Activated naive CD8-positive, alpha-beta T cell treated with anti-CD3 and anti-CD28 coated beads for 36 hours (primary cell): ENCODE measurements around the gene ELSPBP1. TPM values are rescaled to one million over a fixed set of nuclear protein-coding genes. Genes with fewer than 3 reads are reported as not detected.
"Not testable (repeated sequence)": the region's sequence is repeated elsewhere in the genome, so short reads cannot be mapped to it uniquely, and the experiment has no call there.

Source experiments
- DNase-seq: peaks from one replicate; pipeline ENCODE4 v3.0.0; 2021
- H3K27ac Mint-ChIP-seq: one replicate; pipeline ENCODE4 v1.8.0; 2022; ENCODE audit warnings: mild to moderate bottlenecking, moderate library complexity, mixed read lengths
- H3K27me3 Mint-ChIP-seq: one replicate; pipeline ENCODE4 v1.8.0; 2022; ENCODE audit warnings: mild to moderate bottlenecking, mixed read lengths
- H3K36me3 Mint-ChIP-seq: one replicate; pipeline ENCODE4 v1.8.0; 2021; ENCODE audit warnings: mild to moderate bottlenecking, mixed read lengths
- H3K4me1 Mint-ChIP-seq: one replicate; pipeline ENCODE4 v1.8.0; 2021; ENCODE audit warnings: mixed read lengths
- H3K4me3 Mint-ChIP-seq: one replicate; pipeline ENCODE4 v1.8.0; 2022; ENCODE audit warnings: mild to moderate bottlenecking, moderate library complexity, mixed read lengths
- H3K9me3 Mint-ChIP-seq: one replicate; pipeline ENCODE4 v1.8.0; 2022; ENCODE audit warnings: mixed read lengths
- total RNA-seq, 2 experiments: library from RNA; stranded (reverse); gene quantifications; one replicate each; pipeline ENCODE4 v1.2.3, GENCODE V29; 2021

Gene ELSPBP1
- not detected for total RNA-seq

- H3K27me3 Mint-ChIP-seq: peaks cover 36% of the 10 kb centered on the region
- H3K4me3 Mint-ChIP-seq: no peak within 1 kb of the TSS
- H3K27ac Mint-ChIP-seq: no peak within 1 kb of the TSS
- no peaks in the 10 kb centered on the region for H3K4me1 Mint-ChIP-seq
- no peaks in the 10 kb centered on the region for H3K36me3 Mint-ChIP-seq
- no peaks in the 10 kb centered on the region for H3K9me3 Mint-ChIP-seq
- DNase-seq: no peak
These were observed at the start of gene ELSPBP1 for GRCh38 chr19:47994209-47994802. Gene ELSPBP1 (plus strand): TSS chr19:47994632. CDS start chr19:48008668, 14,036 bp downstream.

- H3K27me3 Mint-ChIP-seq, H3K36me3 Mint-ChIP-seq, H3K4me1 Mint-ChIP-seq, H3K4me3 Mint-ChIP-seq, H3K27ac Mint-ChIP-seq, H3K9me3 Mint-ChIP-seq: not testable (repeated sequence)
- peak; percentile 41 for DNase-seq
These were observed 44.4 kb upstream of the ELSPBP1 start for GRCh38 chr19:47949852-47950521.

GRCh38 chr19:47952132-47952531 is 42.3 kb upstream of the ELSPBP1 start:
- not testable (repeated sequence) for H3K36me3 Mint-ChIP-seq, H3K4me3 Mint-ChIP-seq, H3K9me3 Mint-ChIP-seq, H3K27ac Mint-ChIP-seq, DNase-seq, H3K4me1 Mint-ChIP-seq, H3K27me3 Mint-ChIP-seq

DNA sequence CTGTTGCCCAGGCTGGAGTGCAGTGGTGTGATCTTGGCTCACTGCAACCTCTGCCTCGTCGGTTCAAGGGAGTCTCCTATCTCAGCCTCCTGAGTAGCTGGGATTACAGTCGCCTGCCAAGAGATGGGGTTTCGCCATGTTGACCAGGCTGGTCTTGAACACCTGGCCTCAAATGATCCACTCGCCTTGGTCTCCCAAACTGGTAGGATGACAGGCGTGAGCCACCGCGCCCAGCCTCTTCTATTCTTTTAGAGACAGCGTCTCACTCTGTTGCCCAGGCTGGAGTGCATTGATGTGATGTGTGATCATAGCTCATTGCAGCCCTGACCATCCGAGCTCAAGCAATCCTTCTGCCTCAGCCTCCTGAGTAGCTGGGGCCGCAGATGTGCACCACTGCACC is 38.5 kb upstream of the ELSPBP1 start:
- H3K9me3 Mint-ChIP-seq, H3K4me3 Mint-ChIP-seq, DNase-seq, H3K36me3 Mint-ChIP-seq, H3K27me3 Mint-ChIP-seq, H3K4me1 Mint-ChIP-seq, H3K27ac Mint-ChIP-seq: not testable (repeated sequence)

GRCh38 chr19:47973529-47973928 is 20.9 kb upstream of the ELSPBP1 start:
- Mint-ChIP-seq H3K9me3 (no peaks in the 10 kb centered on the region), H3K27ac (no peak overlapping the region), H3K27me3 (peaks cover 35% of the 10 kb centered on the region), H3K4me3 (no peak overlapping the region), H3K36me3 (no peaks in the 10 kb centered on the region), H3K4me1 (no peaks in the 10 kb centered on the region)
- DNase-seq: no peak

DNA sequence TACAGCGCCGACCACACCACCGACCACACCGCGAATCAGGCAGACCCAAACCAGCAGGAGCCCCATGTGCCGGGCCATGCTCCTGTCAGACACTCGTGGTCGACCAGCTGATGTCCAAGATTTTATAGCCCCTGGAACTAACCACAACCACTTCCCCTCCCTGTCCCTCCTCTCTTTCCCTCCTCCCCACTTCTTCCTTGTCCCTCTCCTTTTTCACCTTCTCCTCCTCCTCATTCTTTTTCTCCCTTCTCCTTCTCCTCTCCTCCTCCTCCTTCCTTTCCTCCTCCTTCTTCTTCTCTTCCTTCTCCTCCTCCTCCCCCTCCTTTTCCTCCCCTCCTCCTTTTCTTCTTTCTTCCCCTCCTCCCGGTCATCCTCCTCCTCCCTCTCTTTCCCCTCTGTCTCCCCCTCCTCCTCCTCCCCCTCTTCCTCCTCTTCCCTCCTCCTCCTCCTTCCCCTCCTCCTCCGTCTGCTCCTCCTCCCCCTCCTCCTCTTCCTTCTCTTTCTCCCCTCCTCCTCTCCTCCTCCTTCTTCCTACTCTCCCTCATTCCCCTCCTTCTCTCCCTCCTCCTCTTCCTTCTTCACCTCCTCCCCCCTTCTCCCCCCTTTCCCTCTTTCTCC is 3.1 kb upstream of the ELSPBP1 start:
- Mint-ChIP-seq H3K27me3 (peaks cover 40% of the 10 kb centered on the region), H3K27ac (no peak overlapping the region), H3K36me3 (no peaks in the 10 kb centered on the region), H3K4me1 (no peaks in the 10 kb centered on the region), H3K4me3 (no peak overlapping the region), H3K9me3 (no peaks in the 10 kb centered on the region)
- DNase-seq: no peak

DNA sequence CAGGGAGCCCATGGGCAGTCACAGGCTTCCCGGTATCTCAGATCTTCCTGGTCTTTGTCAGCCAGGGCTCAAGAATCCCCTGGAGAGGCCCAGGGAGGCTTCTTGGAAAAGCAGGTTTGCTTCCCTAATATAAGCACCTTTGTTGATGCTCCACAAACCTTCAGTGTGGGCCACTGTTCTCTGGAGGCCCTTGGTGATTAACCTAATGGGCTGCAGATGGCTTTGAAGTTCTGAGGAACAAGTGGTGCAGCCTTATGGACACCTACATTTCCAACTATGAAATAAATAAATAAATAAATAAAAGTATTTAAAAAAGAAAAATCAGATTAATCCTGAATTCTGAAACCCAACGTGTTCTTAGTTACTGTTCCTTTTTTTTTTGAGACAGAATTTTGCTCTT is 2.4 kb upstream of the ELSPBP1 start, which contains the start of gene BSPH1:
Gene BSPH1 (minus strand): TSS at position 101 of the 400 bp plus-strand sequence. CDS start 89 bp downstream, at position 12.
- H3K27ac Mint-ChIP-seq: no peak within 1 kb of the TSS
- H3K4me3 Mint-ChIP-seq: no peak within 1 kb of the TSS
- no peaks in the 10 kb centered on the region for H3K9me3 Mint-ChIP-seq
- H3K4me1 Mint-ChIP-seq: no peaks in the 10 kb centered on the region
- no peaks in the 10 kb centered on the region for H3K36me3 Mint-ChIP-seq
- DNase-seq: no peak
- peaks cover 42% of the 10 kb centered on the region for H3K27me3 Mint-ChIP-seq

DNA sequence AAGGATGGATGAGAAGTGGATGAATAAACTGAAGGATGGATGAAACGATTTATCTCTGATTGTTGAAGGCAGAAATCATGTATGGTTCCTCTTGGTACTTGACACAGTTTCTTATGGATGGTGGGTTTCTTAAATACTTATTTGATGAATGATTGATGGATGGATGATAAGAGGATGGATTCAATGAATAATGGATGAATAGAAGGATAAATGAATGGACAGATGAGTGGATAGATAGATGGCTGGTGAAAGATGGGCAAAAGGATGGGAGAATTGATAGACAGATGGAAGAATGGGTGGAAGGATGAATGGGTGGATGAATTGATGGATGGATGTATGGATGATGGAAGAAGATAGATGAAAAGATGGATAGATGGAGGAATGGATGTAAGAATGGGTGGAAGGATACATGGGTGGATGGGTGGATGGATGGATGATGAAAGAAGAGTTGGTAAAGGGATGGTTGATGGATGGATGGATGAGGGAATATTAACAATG is 1.8 kb downstream of the ELSPBP1 start:
- H3K9me3 Mint-ChIP-seq: no peaks in the 10 kb centered on the region
- H3K4me1 Mint-ChIP-seq: no peaks in the 10 kb centered on the region
- H3K27me3 Mint-ChIP-seq: peaks cover 21% of the 10 kb centered on the region
- no peaks in the 10 kb centered on the region for H3K36me3 Mint-ChIP-seq
- no peak for DNase-seq
- no peak overlapping the region for H3K4me3 Mint-ChIP-seq
- no peak overlapping the region for H3K27ac Mint-ChIP-seq

- H3K27ac Mint-ChIP-seq: no peak overlapping the region
- no peaks in the 10 kb centered on the region for H3K4me1 Mint-ChIP-seq
- no peaks in the 10 kb centered on the region for H3K9me3 Mint-ChIP-seq
- H3K4me3 Mint-ChIP-seq: no peak overlapping the region
- no peak for DNase-seq
- peaks cover 15% of the 10 kb centered on the region for H3K27me3 Mint-ChIP-seq
- no peaks in the 10 kb centered on the region for H3K36me3 Mint-ChIP-seq
These were observed 4.4 kb downstream of the ELSPBP1 start for GRCh38 chr19:47998800-47999199.

DNA sequence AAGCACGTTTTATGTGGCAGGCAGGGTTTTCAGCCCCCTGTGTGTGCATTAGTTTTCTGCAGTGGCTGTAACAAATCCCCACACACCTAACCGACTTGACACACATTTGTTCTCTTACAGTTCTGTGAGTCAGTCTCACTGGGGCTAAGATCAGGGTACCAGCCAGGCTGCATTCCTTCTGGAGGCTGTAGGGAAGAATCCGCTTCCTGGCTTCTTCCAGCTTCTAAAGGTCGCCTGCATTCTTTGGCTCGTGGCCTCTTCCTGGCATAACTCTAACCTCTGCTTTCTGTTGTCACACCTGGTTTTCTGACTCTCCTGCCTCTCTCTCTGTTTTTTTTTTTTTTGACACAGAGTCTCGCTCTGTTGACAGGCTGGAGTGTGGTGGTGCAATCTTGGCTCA is 6.4 kb downstream of the ELSPBP1 start:
- DNase-seq: no peak
- H3K4me3 Mint-ChIP-seq: no peak overlapping the region
- peaks cover 14% of the 10 kb centered on the region for H3K27me3 Mint-ChIP-seq
- no peaks in the 10 kb centered on the region for H3K9me3 Mint-ChIP-seq
- H3K36me3 Mint-ChIP-seq: no peaks in the 10 kb centered on the region
- H3K4me1 Mint-ChIP-seq: no peaks in the 10 kb centered on the region
- H3K27ac Mint-ChIP-seq: no peak overlapping the region

GRCh38 chr19:48004236-48004635 is 9.8 kb downstream of the ELSPBP1 start:
- H3K9me3 Mint-ChIP-seq: no peaks in the 10 kb centered on the region

DNA sequence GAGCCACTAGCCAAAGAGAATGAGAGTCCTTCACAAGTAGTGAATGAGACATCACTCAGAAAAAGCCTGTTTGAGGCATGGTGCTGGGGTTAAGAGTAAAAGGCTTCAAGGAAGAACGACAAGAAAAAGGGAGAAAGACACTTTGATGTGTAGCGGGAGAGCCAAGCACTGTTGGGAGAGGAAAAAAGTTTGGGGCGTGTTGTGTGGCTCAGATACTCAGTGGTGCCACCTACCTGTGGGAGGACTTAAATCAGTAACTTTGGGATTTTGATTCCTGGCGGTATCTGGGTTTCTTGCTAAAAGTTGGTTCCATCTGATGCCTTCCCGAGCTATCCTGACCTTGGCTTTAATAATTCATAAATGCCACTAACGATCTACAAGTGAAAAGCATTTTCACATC is 12.3 kb downstream of the ELSPBP1 start:
- no peaks in the 10 kb centered on the region for H3K9me3 Mint-ChIP-seq
- H3K27me3 Mint-ChIP-seq: peaks cover 13% of the 10 kb centered on the region
- peak; percentile 4 for DNase-seq
- no peak overlapping the region for H3K4me3 Mint-ChIP-seq
- no peaks in the 10 kb centered on the region for H3K36me3 Mint-ChIP-seq
- no peak overlapping the region for H3K27ac Mint-ChIP-seq
- no peaks in the 10 kb centered on the region for H3K4me1 Mint-ChIP-seq

More at GRCh38 chr19:48004236-48004635, 9.8 kb downstream of the ELSPBP1 start:
- peaks cover 13% of the 10 kb centered on the region for H3K27me3 Mint-ChIP-seq
- no peak overlapping the region for H3K4me3 Mint-ChIP-seq
- no peaks in the 10 kb centered on the region for H3K36me3 Mint-ChIP-seq
- no peak for DNase-seq
- no peak overlapping the region for H3K27ac Mint-ChIP-seq
- H3K4me1 Mint-ChIP-seq: no peaks in the 10 kb centered on the region

- Mint-ChIP-seq H3K4me1 (no peaks in the 10 kb centered on the region), H3K27me3 (peaks cover 6% of the 10 kb centered on the region), H3K4me3 (no peak overlapping the region), H3K27ac (no peak overlapping the region), H3K36me3 (no peaks in the 10 kb centered on the region), H3K9me3 (no peaks in the 10 kb centered on the region)
- no peak for DNase-seq
These were observed 16.7 kb downstream of the ELSPBP1 start for GRCh38 chr19:48010932-48011758.

DNA sequence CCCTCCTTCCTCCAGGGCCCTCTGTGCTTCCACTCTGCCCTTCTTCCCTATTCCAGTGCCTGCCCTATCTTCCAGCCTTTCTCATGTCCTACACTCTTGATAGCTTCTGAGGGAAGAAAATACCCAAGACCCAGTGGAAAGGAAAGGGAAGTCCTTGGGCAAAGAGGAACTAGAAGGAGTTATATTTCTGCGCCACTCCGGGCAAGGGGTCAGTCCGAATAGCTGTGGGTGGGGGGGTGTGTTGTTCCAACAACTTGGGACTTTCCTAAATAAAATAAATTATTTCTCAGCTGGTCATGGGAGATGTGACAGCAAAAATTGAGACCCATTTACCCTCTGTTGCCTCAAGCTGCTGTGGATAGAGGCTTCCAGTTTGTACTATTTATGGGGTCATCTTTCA is 26.3 kb downstream of the ELSPBP1 start:
- no peak overlapping the region for H3K4me3 Mint-ChIP-seq
- H3K27ac Mint-ChIP-seq: no peak overlapping the region
- no peaks in the 10 kb centered on the region for H3K9me3 Mint-ChIP-seq
- H3K27me3 Mint-ChIP-seq: peaks cover 58% of the 10 kb centered on the region
- H3K4me1 Mint-ChIP-seq: no peaks in the 10 kb centered on the region
- no peaks in the 10 kb centered on the region for H3K36me3 Mint-ChIP-seq
- DNase-seq: no peak

DNA sequence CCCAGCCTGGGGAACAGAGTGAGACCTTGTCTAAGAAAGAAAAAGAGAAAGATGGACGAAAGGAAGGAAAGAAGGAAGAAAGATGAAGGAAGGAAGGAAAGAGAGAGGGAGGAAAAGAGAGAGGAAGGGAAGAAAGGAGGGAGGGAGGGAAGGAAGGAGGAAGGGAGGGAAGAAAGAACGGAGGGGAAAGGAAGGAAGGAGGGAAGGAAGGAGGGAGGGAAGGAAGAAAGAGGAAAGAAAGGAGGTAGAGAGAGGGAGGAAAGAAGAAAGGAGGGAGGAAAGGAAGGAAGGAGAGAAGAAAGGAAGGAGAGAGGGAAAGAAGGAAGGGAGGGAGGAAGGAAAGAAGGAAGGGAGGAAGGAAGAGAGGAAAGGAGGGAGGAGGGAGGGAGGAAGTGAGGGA is 28.6 kb downstream of the ELSPBP1 start:
- H3K36me3 Mint-ChIP-seq: no peaks in the 10 kb centered on the region

More for the DNA sequence above, 28.6 kb downstream of the ELSPBP1 start:
- H3K27me3 Mint-ChIP-seq: peaks cover 46% of the 10 kb centered on the region
- H3K4me1 Mint-ChIP-seq: no peaks in the 10 kb centered on the region
- no peak for DNase-seq
- H3K9me3 Mint-ChIP-seq: no peaks in the 10 kb centered on the region
- no peak overlapping the region for H3K27ac Mint-ChIP-seq
- H3K4me3 Mint-ChIP-seq: no peak overlapping the region
